ENCODE measurements around the gene GNAO1.

GNAO1 gene

DNA sequence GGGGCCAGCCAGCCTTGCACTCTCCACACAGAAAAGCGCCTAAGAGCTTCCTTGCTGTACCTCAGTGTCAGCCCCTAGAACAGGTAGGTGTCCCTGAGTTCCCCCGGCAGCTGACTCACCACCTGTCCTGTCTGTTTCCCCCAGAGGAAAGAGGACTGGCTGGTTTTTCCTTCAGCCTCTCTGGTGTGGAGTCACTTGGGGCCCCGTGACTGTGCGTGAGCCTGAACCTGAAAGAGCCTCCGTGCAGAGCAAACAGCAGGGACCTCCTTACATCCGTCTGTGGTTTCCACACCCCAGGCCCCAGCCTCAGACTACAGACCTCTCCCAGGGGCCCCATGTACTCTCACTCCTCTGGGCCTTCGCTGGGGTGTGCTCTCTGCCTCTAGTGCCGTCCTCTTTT, 87.8 kb downstream of the GNAO1 start:
- no peak overlapping the region for H3K27ac ChIP-seq (ENCODE audit: low read depth, low read length)
- peaks cover 17% of the 10 kb centered on the region for H3K36me3 ChIP-seq (ENCODE audit: insufficient read depth, low read length)
- no peaks in the 10 kb centered on the region for H3K9me3 ChIP-seq (ENCODE audit: low read length)
- peaks cover 31% of the 10 kb centered on the region for H3K4me1 ChIP-seq (ENCODE audit: insufficient read depth, low read length)
- no peaks in the 10 kb centered on the region for H3K27me3 ChIP-seq (ENCODE audit: control insufficient read depth in 1 of 2, insufficient read depth in 2 of 2, low read length in 2 of 2)
- no peak overlapping the region for H3K9ac ChIP-seq (ENCODE audit: low read length)
- no peak overlapping the region for H3K4me3 ChIP-seq (ENCODE audit: low read depth in 1 of 2, low read length in 2 of 2)

GRCh38 chr16:56279914-56280313, 88.6 kb downstream of the GNAO1 start:
- H3K4me1 ChIP-seq (ENCODE audit: insufficient read depth, low read length): peaks cover 31% of the 10 kb centered on the region
- no peaks in the 10 kb centered on the region for H3K27me3 ChIP-seq (ENCODE audit: control insufficient read depth in 1 of 2, insufficient read depth in 2 of 2, low read length in 2 of 2)
- H3K4me3 ChIP-seq (ENCODE audit: low read depth in 1 of 2, low read length in 2 of 2): no peak overlapping the region
- no peak overlapping the region for H3K27ac ChIP-seq (ENCODE audit: low read depth, low read length)
- peaks cover 17% of the 10 kb centered on the region for H3K36me3 ChIP-seq (ENCODE audit: insufficient read depth, low read length)
- H3K9ac ChIP-seq (ENCODE audit: low read length): no peak overlapping the region
- no peaks in the 10 kb centered on the region for H3K9me3 ChIP-seq (ENCODE audit: low read length)

- H3K9me3 ChIP-seq (ENCODE audit: low read length): no peaks in the 10 kb centered on the region
- no peaks in the 10 kb centered on the region for H3K27me3 ChIP-seq (ENCODE audit: control insufficient read depth in 1 of 2, insufficient read depth in 2 of 2, low read length in 2 of 2)
- no peak overlapping the region for H3K4me3 ChIP-seq (ENCODE audit: low read depth in 1 of 2, low read length in 2 of 2)
- H3K36me3 ChIP-seq (ENCODE audit: insufficient read depth, low read length): peaks cover 19% of the 10 kb centered on the region
- H3K27ac ChIP-seq (ENCODE audit: low read depth, low read length): no peak overlapping the region
- no peak overlapping the region for H3K9ac ChIP-seq (ENCODE audit: low read length)
- H3K4me1 ChIP-seq (ENCODE audit: insufficient read depth, low read length): peaks cover 26% of the 10 kb centered on the region
These were observed 90.0 kb downstream of the GNAO1 start for GRCh38 chr16:56281249-56281805.

- Histone ChIP-seq H3K4me3 (ENCODE audit: low read depth in 1 of 2, low read length in 2 of 2) (no peak overlapping the region), H3K4me1 (ENCODE audit: insufficient read depth, low read length) (peaks cover 18% of the 10 kb centered on the region), H3K27ac (ENCODE audit: low read depth, low read length) (no peak overlapping the region), H3K9me3 (ENCODE audit: low read length) (no peaks in the 10 kb centered on the region), H3K27me3 (ENCODE audit: control insufficient read depth in 1 of 2, insufficient read depth in 2 of 2, low read length in 2 of 2) (no peaks in the 10 kb centered on the region), H3K36me3 (ENCODE audit: insufficient read depth, low read length) (peaks cover 20% of the 10 kb centered on the region), H3K9ac (ENCODE audit: low read length) (no peak overlapping the region)
These were observed 91.2 kb downstream of the GNAO1 start for GRCh38 chr16:56282451-56282850.

- no peak overlapping the region for H3K4me3 ChIP-seq (ENCODE audit: low read depth in 1 of 2, low read length in 2 of 2)
- no peaks in the 10 kb centered on the region for H3K9me3 ChIP-seq (ENCODE audit: low read length)
- H3K27ac ChIP-seq (ENCODE audit: low read depth, low read length): no peak overlapping the region
- H3K36me3 ChIP-seq (ENCODE audit: insufficient read depth, low read length): peaks cover 11% of the 10 kb centered on the region
- H3K4me1 ChIP-seq (ENCODE audit: insufficient read depth, low read length): peaks cover 22% of the 10 kb centered on the region
- no peaks in the 10 kb centered on the region for H3K27me3 ChIP-seq (ENCODE audit: control insufficient read depth in 1 of 2, insufficient read depth in 2 of 2, low read length in 2 of 2)
- H3K9ac ChIP-seq (ENCODE audit: low read length): no peak overlapping the region
These were observed 93.2 kb downstream of the GNAO1 start for GRCh38 chr16:56284521-56284920.

- peaks cover 3% of the 10 kb centered on the region for H3K36me3 ChIP-seq (ENCODE audit: insufficient read depth, low read length)
- H3K27me3 ChIP-seq (ENCODE audit: control insufficient read depth in 1 of 2, insufficient read depth in 2 of 2, low read length in 2 of 2): no peaks in the 10 kb centered on the region
- H3K4me1 ChIP-seq (ENCODE audit: insufficient read depth, low read length): peaks cover 22% of the 10 kb centered on the region
- H3K9me3 ChIP-seq (ENCODE audit: low read length): no peaks in the 10 kb centered on the region
- no peak overlapping the region for H3K4me3 ChIP-seq (ENCODE audit: low read depth in 1 of 2, low read length in 2 of 2)
- no peak overlapping the region for H3K9ac ChIP-seq (ENCODE audit: low read length)
- H3K27ac ChIP-seq (ENCODE audit: low read depth, low read length): no peak overlapping the region
These were observed 95.5 kb downstream of the GNAO1 start for GRCh38 chr16:56286809-56287208.

DNA sequence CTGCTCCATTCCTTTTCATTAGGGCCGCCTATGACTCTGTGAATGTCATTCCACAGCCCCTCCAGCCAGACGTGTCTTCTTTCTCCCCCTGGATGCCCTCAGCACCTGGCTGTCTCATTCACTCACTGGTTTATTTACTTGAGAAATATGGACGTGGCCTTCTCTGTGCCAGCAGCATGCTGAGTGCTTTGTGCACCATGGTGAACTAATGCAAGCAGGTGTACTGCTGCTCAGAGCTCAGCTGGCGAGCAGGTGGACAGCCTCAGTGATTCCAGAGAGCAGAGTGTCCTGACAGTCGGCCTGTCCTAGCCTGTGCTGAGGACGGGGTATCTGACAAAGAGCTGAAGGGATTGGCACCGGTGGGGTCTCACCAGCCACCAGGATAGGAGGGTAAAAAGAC, 96.7 kb downstream of the GNAO1 start:
- H3K9me3 ChIP-seq (ENCODE audit: low read length): no peaks in the 10 kb centered on the region
- peaks cover 3% of the 10 kb centered on the region for H3K36me3 ChIP-seq (ENCODE audit: insufficient read depth, low read length)
- H3K9ac ChIP-seq (ENCODE audit: low read length): no peak overlapping the region
- H3K4me1 ChIP-seq (ENCODE audit: insufficient read depth, low read length): peaks cover 29% of the 10 kb centered on the region
- no peak overlapping the region for H3K4me3 ChIP-seq (ENCODE audit: low read depth in 1 of 2, low read length in 2 of 2)
- no peaks in the 10 kb centered on the region for H3K27me3 ChIP-seq (ENCODE audit: control insufficient read depth in 1 of 2, insufficient read depth in 2 of 2, low read length in 2 of 2)
- H3K27ac ChIP-seq (ENCODE audit: low read depth, low read length): no peak overlapping the region

DNA sequence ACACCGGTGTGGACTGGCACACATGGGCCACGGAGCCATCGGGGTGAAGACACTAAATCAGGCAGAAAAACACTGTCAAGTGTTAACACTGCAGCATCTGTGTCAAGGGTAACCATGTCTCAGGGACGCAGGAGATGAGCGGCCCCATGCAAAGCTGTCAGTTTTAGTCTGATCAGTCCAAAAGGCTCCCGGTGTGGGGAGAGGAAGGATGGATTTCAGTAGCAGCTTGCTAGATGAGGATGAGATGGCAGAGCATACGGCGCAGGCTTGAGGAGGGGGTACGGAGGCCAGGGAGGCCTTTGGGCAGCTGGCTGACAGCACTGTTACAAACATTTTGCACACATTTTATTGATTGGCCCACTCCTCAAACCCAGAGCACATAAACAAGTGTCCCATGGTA, 98.1 kb downstream of the GNAO1 start:
- no peak overlapping the region for H3K4me3 ChIP-seq (ENCODE audit: low read depth in 1 of 2, low read length in 2 of 2)
- peaks cover 42% of the 10 kb centered on the region for H3K4me1 ChIP-seq (ENCODE audit: insufficient read depth, low read length)
- H3K9me3 ChIP-seq (ENCODE audit: low read length): no peaks in the 10 kb centered on the region
- no peaks in the 10 kb centered on the region for H3K27me3 ChIP-seq (ENCODE audit: control insufficient read depth in 1 of 2, insufficient read depth in 2 of 2, low read length in 2 of 2)
- no peak overlapping the region for H3K9ac ChIP-seq (ENCODE audit: low read length)
- H3K36me3 ChIP-seq (ENCODE audit: insufficient read depth, low read length): peaks cover 3% of the 10 kb centered on the region
- H3K27ac ChIP-seq (ENCODE audit: low read depth, low read length): no peak overlapping the region

DNA sequence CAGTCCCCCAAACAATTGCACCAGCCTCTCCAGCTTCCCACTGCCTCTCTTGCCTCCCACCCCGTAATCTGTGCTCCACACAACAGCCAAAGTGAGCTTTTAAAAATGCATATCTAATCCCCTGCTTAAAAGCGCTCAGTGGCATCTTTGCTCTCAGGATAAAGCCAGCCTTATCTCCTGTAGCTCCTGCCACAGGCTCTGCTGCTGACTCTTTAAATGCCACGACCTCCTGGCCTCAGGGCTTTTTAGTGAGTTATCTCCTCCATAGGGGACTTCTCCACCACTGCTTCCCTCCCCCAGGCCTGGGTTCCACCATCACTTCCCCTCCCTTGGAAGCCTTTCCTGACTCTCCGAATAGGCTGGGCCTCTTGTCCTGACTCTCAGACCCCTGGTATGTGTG, 98.6 kb downstream of the GNAO1 start:
- H3K27me3 ChIP-seq (ENCODE audit: control insufficient read depth in 1 of 2, insufficient read depth in 2 of 2, low read length in 2 of 2): no peaks in the 10 kb centered on the region
- no peak overlapping the region for H3K27ac ChIP-seq (ENCODE audit: low read depth, low read length)
- no peaks in the 10 kb centered on the region for H3K9me3 ChIP-seq (ENCODE audit: low read length)
- peaks cover 45% of the 10 kb centered on the region for H3K4me1 ChIP-seq (ENCODE audit: insufficient read depth, low read length)
- H3K9ac ChIP-seq (ENCODE audit: low read length): no peak overlapping the region
- peaks cover 3% of the 10 kb centered on the region for H3K36me3 ChIP-seq (ENCODE audit: insufficient read depth, low read length)
- H3K4me3 ChIP-seq (ENCODE audit: low read depth in 1 of 2, low read length in 2 of 2): no peak overlapping the region

DNA sequence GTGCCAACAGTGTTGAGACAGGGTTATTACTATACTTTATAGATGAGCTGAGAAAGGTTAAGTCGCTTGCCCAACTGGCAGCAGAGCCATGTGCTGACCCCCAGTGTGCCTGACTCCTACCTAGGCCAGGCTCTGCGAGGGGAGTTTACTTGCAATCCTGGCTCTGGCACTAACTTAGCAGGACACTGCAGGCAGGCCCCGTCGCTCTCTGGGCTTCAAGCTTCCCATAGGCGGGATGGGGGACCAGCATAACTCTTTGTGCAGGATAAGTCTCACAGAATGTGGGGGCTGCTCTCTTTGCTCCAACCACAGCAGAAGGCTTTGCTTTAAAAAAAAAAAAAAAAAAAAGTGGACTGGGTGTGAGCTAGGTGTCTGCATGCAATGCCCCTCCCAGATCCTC, 102.7 kb downstream of the GNAO1 start:
- H3K4me3 ChIP-seq (ENCODE audit: low read depth in 1 of 2, low read length in 2 of 2): no peak overlapping the region
- no peaks in the 10 kb centered on the region for H3K9me3 ChIP-seq (ENCODE audit: low read length)
- H3K9ac ChIP-seq (ENCODE audit: low read length): no peak overlapping the region
- no peaks in the 10 kb centered on the region for H3K27me3 ChIP-seq (ENCODE audit: control insufficient read depth in 1 of 2, insufficient read depth in 2 of 2, low read length in 2 of 2)
- H3K4me1 ChIP-seq (ENCODE audit: insufficient read depth, low read length): peaks cover 51% of the 10 kb centered on the region
- peak overlapping the region; percentile 1 for H3K27ac ChIP-seq (ENCODE audit: low read depth, low read length)
- H3K36me3 ChIP-seq (ENCODE audit: insufficient read depth, low read length): no peaks in the 10 kb centered on the region

GRCh38 chr16:56294579-56294978, 103.3 kb downstream of the GNAO1 start:
- Histone ChIP-seq H3K9me3 (ENCODE audit: low read length) (no peaks in the 10 kb centered on the region), H3K9ac (ENCODE audit: low read length) (no peak overlapping the region), H3K4me1 (ENCODE audit: insufficient read depth, low read length) (peaks cover 57% of the 10 kb centered on the region), H3K36me3 (ENCODE audit: insufficient read depth, low read length) (no peaks in the 10 kb centered on the region), H3K27ac (ENCODE audit: low read depth, low read length) (peak overlapping the region; percentile 68), H3K4me3 (ENCODE audit: low read depth in 1 of 2, low read length in 2 of 2) (no peak overlapping the region), H3K27me3 (ENCODE audit: control insufficient read depth in 1 of 2, insufficient read depth in 2 of 2, low read length in 2 of 2) (no peaks in the 10 kb centered on the region)

DNA sequence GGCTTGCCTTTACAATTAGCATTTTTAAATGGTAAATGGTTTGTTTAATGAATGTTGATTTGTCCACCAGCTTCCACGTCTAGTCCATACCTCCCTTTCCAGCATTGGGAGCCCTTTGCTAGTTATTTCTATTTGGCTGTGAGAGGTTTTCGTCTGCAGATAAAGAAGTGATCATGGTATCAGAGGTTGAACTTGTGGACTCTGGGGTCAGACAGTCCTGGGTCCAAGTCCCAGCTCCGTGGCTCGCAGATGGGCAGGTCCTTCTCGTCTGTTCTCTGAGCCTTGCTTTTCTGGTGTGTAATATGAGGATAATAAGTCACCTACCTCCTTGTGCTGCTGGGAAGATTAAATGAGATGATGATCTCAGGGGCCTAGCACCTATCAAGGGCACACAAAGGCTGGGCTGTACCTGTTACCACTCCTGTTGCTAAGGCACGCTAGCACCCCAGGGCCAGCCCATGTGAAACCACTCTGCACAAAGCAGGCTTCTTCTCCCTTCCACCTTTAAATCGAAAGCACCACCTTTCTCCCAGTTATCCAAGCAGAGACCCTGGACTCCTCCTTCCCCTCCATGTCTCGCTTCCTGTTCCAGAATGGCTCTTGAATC, 103.9 kb downstream of the GNAO1 start:
- H3K4me1 ChIP-seq (ENCODE audit: insufficient read depth, low read length): peaks cover 63% of the 10 kb centered on the region
- no peaks in the 10 kb centered on the region for H3K27me3 ChIP-seq (ENCODE audit: control insufficient read depth in 1 of 2, insufficient read depth in 2 of 2, low read length in 2 of 2)
- no peaks in the 10 kb centered on the region for H3K9me3 ChIP-seq (ENCODE audit: low read length)
- peak overlapping the region; percentile 68 for H3K27ac ChIP-seq (ENCODE audit: low read depth, low read length)
- H3K36me3 ChIP-seq (ENCODE audit: insufficient read depth, low read length): no peaks in the 10 kb centered on the region
- no peak overlapping the region for H3K9ac ChIP-seq (ENCODE audit: low read length)
- peak overlapping the region in 1 of 2 donors; percentile 6 for H3K4me3 ChIP-seq (ENCODE audit: low read depth in 1 of 2, low read length in 2 of 2)
